Measurements from ENCODE around the gene PCGF2.

Gene PCGF2

DNA sequence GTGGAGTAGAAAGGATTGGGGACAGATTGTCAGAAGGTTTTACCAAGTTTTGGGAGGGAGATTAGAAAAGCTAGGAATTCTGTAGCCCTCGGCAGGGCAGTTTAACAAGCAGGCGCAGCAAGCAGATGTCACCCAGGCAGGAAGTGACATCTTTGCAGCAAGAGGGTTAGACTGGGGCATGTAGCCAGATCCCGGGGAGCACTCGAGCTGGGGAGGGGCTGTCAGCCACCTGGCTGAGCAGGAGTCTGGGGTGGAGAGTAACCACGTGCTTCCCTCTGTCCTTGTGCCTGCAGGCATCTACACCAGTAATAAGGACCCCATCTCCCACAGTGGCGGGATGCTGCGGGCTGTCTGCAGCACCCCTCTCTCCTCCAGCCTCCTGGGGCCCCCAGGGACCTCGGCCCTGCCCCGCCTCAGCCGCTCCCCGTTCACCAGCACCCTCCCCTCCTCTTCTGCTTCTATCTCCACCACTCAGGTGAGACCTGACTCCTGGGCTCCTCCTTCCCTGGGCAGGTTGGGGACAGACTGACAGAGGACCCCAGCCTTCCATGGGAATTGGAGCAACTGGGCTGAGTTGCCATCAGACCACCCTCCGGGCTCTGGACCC is 30.9 kb downstream of the PCGF2 start:
- H4K20me1 ChIP-seq (ENCODE audit: low read depth, low read length), result no peaks in the 10 kb centered on the region
- no peak overlapping the region for H2AFZ ChIP-seq (ENCODE audit: low read depth, low read length, severe bottlenecking)
- H3K9ac ChIP-seq (ENCODE audit: low read length), result no peak overlapping the region
- H3K4me3 ChIP-seq (ENCODE audit: insufficient read depth, low read length, poor library complexity, severe bottlenecking), result no peak overlapping the region
- H3K36me3 ChIP-seq (ENCODE audit: low read length), result peaks cover 3% of the 10 kb centered on the region; the same call in 1 of the 2 replicates
- TF ChIP-seq EZH2phosphoT487 (conservative IDR thresholded peaks at IDR 0.05; ENCODE audit: low read length), result no peak
- TF ChIP-seq, protein P1, sequence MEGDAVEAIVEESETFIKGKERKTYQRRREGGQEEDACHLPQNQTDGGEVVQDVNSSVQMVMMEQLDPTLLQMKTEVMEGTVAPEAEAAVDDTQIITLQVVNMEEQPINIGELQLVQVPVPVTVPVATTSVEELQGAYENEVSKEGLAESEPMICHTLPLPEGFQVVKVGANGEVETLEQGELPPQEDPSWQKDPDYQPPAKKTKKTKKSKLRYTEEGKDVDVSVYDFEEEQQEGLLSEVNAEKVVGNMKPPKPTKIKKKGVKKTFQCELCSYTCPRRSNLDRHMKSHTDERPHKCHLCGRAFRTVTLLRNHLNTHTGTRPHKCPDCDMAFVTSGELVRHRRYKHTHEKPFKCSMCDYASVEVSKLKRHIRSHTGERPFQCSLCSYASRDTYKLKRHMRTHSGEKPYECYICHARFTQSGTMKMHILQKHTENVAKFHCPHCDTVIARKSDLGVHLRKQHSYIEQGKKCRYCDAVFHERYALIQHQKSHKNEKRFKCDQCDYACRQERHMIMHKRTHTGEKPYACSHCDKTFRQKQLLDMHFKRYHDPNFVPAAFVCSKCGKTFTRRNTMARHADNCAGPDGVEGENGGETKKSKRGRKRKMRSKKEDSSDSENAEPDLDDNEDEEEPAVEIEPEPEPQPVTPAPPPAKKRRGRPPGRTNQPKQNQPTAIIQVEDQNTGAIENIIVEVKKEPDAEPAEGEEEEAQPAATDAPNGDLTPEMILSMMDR (IDR thresholded peaks at IDR 0.05; ENCODE audit: insufficient read depth, low read length, poor library complexity, severe bottlenecking), result no peak
- H3K79me2 ChIP-seq (ENCODE audit: insufficient read depth, low read length), result no peaks in the 10 kb centered on the region
- H3K4me2 ChIP-seq (ENCODE audit: low read depth, low read length, poor library complexity, severe bottlenecking), result no peak overlapping the region
- H3K27me3 ChIP-seq (ENCODE audit: low read length), result no peaks in the 10 kb centered on the region
- no peaks in the 10 kb centered on the region for H3K9me3 ChIP-seq (ENCODE audit: insufficient read depth, low read length)
- no peaks in the 10 kb centered on the region for H3K9me2 ChIP-seq (replicated peaks; ENCODE audit: insufficient read depth, low read length)
- H3F3A ChIP-seq (ENCODE audit: insufficient read depth), result no peaks in the 10 kb centered on the region
- no peak overlapping the region for H3K27ac ChIP-seq (ENCODE audit: low read depth, low read length)

- Histone ChIP-seq H3K4me3 (ENCODE audit: insufficient read depth, low read length, poor library complexity, severe bottlenecking) (no peak overlapping the region), H2AFZ (ENCODE audit: low read depth, low read length, severe bottlenecking) (no peak overlapping the region), H3K4me2 (ENCODE audit: low read depth, low read length, poor library complexity, severe bottlenecking) (no peak overlapping the region), H3K9me3 (ENCODE audit: insufficient read depth, low read length) (no peaks in the 10 kb centered on the region), H3K9me2 (replicated peaks; ENCODE audit: insufficient read depth, low read length) (no peaks in the 10 kb centered on the region), H3K27me3 (ENCODE audit: low read length) (no peaks in the 10 kb centered on the region), H3K79me2 (ENCODE audit: insufficient read depth, low read length) (no peaks in the 10 kb centered on the region), H3K36me3 (ENCODE audit: low read length) (peaks cover 3% of the 10 kb centered on the region; the same call in 1 of the 2 replicates), H3K27ac (ENCODE audit: low read depth, low read length) (no peak overlapping the region), H3F3A (ENCODE audit: insufficient read depth) (no peaks in the 10 kb centered on the region), H4K20me1 (ENCODE audit: low read depth, low read length) (no peaks in the 10 kb centered on the region), H3K9ac (ENCODE audit: low read length) (no peak overlapping the region)
- TF ChIP-seq, protein P1 (IDR thresholded peaks at IDR 0.05; ENCODE audit: insufficient read depth, low read length, poor library complexity, severe bottlenecking), result no peak
- TF ChIP-seq EZH2phosphoT487 (conservative IDR thresholded peaks at IDR 0.05; ENCODE audit: low read length), result no peak
Observed at GRCh38 chr17:38716368-38717005, 31.6 kb downstream of the PCGF2 start.

DNA sequence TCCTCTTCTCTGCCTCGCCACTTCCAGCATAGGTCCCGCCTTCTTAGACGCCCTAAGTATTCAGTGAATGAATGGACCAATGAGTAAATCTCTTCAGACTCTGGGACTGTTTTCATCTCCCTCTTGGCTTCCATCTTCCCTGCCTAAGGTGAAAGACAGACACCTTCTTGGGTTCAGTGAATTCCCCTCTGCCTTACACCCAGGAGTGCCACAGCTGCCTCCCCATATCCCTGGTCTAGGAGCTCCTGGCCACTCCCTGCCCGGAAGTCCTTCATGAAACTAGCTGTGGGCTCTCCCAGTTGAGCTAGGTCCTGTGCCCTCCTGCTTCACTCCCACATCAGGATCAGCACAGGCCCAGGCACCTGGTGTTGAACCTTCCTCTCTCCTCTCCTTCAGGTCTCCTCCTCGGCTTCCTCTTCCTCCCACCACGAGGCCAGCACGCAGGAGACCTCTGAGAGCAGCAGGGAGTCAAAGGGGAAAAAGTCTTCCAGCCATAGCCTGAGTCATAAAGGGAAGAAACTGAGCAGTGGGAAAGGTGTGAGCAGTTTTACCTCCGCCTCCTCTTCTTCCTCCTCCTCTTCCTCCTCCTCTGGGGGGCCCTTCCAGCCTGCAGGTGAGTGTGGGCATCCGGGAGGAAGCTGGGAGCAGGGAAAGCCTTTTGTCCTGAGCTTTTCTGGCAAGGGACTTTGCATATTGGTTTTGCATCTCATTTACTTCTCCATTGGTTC is 32.8 kb downstream of the PCGF2 start:
- H3K27me3 ChIP-seq (ENCODE audit: low read length), result no peaks in the 10 kb centered on the region
- H3K9ac ChIP-seq (ENCODE audit: low read length), result no peak overlapping the region
- H2AFZ ChIP-seq (ENCODE audit: low read depth, low read length, severe bottlenecking), result no peak overlapping the region
- H3K4me3 ChIP-seq (ENCODE audit: insufficient read depth, low read length, poor library complexity, severe bottlenecking), result no peak overlapping the region
- H3K27ac ChIP-seq (ENCODE audit: low read depth, low read length), result no peak overlapping the region
- H3K9me2 ChIP-seq (replicated peaks; ENCODE audit: insufficient read depth, low read length), result no peaks in the 10 kb centered on the region
- no peak overlapping the region for H3K4me2 ChIP-seq (ENCODE audit: low read depth, low read length, poor library complexity, severe bottlenecking)
- TF ChIP-seq, protein P1 (IDR thresholded peaks at IDR 0.05; ENCODE audit: insufficient read depth, low read length, poor library complexity, severe bottlenecking), result no peak
- no peak for TF ChIP-seq EZH2phosphoT487 (conservative IDR thresholded peaks at IDR 0.05; ENCODE audit: low read length)
- no peaks in the 10 kb centered on the region for H3F3A ChIP-seq (ENCODE audit: insufficient read depth)
- no peaks in the 10 kb centered on the region for H4K20me1 ChIP-seq (ENCODE audit: low read depth, low read length)
- no peaks in the 10 kb centered on the region; the same call in 1 of the 2 replicates for H3K36me3 ChIP-seq (ENCODE audit: low read length)
- no peaks in the 10 kb centered on the region for H3K9me3 ChIP-seq (ENCODE audit: insufficient read depth, low read length)
- no peaks in the 10 kb centered on the region for H3K79me2 ChIP-seq (ENCODE audit: insufficient read depth, low read length)
